ENCODE results near the gene ERCC8.

GRCh38 chr5:60870857-60871256, 74.0 kb downstream of the ERCC8 start:
- TF ChIP-seq CTCF (IDR thresholded peaks at IDR 0.05) (no peak), POLR2A (IDR thresholded peaks at IDR 0.05) (no peak)

Data from thyroid gland (tissue), 4 donors.